ENCODE data around the gene RALGPS1. TPM values are rescaled to one million over a fixed set of nuclear protein-coding genes. Genes with fewer than 3 reads are reported as not detected.

RALGPS1 gene, protein sequence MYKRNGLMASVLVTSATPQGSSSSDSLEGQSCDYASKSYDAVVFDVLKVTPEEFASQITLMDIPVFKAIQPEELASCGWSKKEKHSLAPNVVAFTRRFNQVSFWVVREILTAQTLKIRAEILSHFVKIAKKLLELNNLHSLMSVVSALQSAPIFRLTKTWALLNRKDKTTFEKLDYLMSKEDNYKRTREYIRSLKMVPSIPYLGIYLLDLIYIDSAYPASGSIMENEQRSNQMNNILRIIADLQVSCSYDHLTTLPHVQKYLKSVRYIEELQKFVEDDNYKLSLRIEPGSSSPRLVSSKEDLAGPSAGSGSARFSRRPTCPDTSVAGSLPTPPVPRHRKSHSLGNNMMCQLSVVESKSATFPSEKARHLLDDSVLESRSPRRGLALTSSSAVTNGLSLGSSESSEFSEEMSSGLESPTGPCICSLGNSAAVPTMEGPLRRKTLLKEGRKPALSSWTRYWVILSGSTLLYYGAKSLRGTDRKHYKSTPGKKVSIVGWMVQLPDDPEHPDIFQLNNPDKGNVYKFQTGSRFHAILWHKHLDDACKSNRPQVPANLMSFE
- 1.8 TPM for polyA plus RNA-seq (2013)

DNA sequence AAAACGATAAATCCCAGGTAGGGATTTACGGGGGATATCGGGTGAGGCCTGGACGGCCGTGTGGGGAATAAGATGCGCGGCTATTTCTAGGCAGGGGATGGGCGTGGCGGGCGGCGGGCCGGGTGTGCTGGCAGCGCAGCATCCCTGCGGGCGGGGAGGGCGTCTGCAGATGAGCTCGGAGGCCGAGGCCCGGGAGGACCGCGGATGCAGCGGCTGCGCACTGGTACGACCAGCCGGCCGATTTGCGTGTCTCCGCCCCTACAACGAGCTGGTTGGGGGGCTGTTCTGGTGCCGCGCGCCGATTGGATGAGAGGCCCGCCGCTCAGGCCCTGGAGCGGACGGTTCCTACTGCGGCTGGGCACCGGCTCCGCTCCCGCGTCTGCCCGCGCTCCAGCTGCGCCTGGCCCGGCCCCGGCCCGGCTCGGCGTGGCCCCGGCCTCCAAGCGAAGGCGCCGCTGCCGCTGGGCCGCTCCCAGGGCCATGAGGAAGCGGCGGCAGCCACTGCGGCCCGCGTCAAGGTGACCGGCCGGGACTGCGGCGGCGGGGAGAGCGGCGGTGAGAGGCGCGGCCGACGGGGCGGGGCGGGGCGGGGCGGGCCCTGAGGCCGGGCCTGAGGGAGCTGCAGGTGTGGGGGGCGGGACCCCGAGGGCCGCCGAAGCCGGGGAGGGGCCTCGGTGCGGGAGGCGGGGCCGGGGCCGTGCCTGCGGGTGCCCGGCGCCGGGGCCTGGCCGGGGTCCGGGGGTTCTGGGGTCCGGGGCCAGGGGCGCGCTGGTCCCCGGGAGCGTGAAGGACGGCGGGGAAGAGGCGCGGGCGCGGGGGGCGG lies at the start of gene RALGPS1:
Gene RALGPS1 (plus strand): TSS at position 325 of the 823 bp plus-strand sequence. CDS start 47,508 bp downstream, outside the sequence.
- under 1% methylated on average over 80 of the region's 105 CpGs for WGBS (ENCODE audit: insufficient coverage)
- DNase-seq: peak; percentile 95 to 96 (median 95)
- H3K4me1 ChIP-seq (ENCODE audit: control extremely low read depth in 1 of 4, control insufficient read depth in 4 of 4, insufficient read depth in 4 of 4, low read length in 3 of 4): peaks cover 0 to 9% (median 6%) of the 10 kb centered on the region in 4 experiments
- ChIA-PET CTCF (interaction anchor here (1.4 to 2.7 kb wide), 2 partner anchors 12 to 20 kb away, joined by 3 to 10 read pairs; no protein-coding TSS in a partner anchor), POLR2A (no interaction called here)
- no peak within 1 kb of the TSS for H3K27ac ChIP-seq (ENCODE audit: insufficient read depth in 1 of 2, low read depth in 1 of 2, low read length in 2 of 2, poor library complexity in 1 of 2, severe bottlenecking in 2 of 2)
- H3K9me3 ChIP-seq (ENCODE audit: control extremely low read depth in 1 of 5, control insufficient read depth in 4 of 5, insufficient read depth in 2 of 5, low read depth in 1 of 5, low read length in 4 of 5): peaks cover 0 to 2% (median 0%) of the 10 kb centered on the region in 5 experiments
- H3K36me3 ChIP-seq (ENCODE audit: control insufficient read depth in 4 of 4, insufficient read depth in 4 of 4, low read length in 3 of 4): no peaks in the 10 kb centered on the region
- H3K4me3 ChIP-seq (ENCODE audit: control insufficient read depth in 1 of 7, extremely low read depth in 1 of 7, insufficient read depth in 4 of 7, low read depth in 2 of 7, low read length in 6 of 7): peak within 1 kb of the TSS; percentile 40 to 77 (median 51)
- peaks cover 0 to 16% (median 9%) of the 10 kb centered on the region in 5 experiments for H3K27me3 ChIP-seq (replicated peaks in 2 of 5; ENCODE audit: control insufficient read depth in 4 of 5, insufficient read depth in 5 of 5, low read length in 4 of 5)

DNA sequence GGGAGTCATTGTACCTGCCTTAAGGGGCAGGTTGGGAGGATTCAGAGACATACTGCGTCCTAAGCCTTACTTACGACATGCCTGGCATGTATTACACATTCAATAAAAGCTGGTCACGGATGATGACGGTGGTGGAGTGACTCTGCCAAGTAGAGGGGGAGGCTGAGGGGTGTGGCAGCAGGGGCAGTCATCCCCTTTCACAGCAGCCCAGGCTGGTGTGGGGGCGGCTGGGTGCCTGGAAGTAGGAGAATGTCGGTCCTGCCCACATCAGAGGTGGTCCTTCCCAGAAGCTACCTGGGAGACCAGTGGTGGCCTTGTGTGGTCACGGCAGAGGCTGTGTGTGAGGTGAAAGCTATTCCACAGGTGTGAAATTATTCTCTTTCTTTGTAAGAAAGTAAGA lies 45.2 kb upstream of the RALGPS1 start:
- Histone ChIP-seq H3K9me3 (ENCODE audit: control extremely low read depth in 1 of 5, control insufficient read depth in 4 of 5, insufficient read depth in 2 of 5, low read depth in 1 of 5, low read length in 4 of 5) (no peaks in the 10 kb centered on the region), H3K4me1 (ENCODE audit: control extremely low read depth in 1 of 4, control insufficient read depth in 4 of 4, insufficient read depth in 4 of 4, low read length in 3 of 4) (peaks cover 3 to 12% (median 8%) of the 10 kb centered on the region in 4 experiments), H3K27ac (ENCODE audit: insufficient read depth in 1 of 2, low read depth in 1 of 2, low read length in 2 of 2, poor library complexity in 1 of 2, severe bottlenecking in 2 of 2) (no peak overlapping the region), H3K4me3 (ENCODE audit: control insufficient read depth in 1 of 7, extremely low read depth in 1 of 7, insufficient read depth in 4 of 7, low read depth in 2 of 7, low read length in 6 of 7) (no peak overlapping the region), H3K27me3 (replicated peaks in 2 of 5; ENCODE audit: control insufficient read depth in 4 of 5, insufficient read depth in 5 of 5, low read length in 4 of 5) (no peaks in the 10 kb centered on the region), H3K36me3 (ENCODE audit: control insufficient read depth in 4 of 4, insufficient read depth in 4 of 4, low read length in 3 of 4) (peaks cover 0 to 38% (median 18%) of the 10 kb centered on the region in 4 experiments)
- POLR2A ChIA-PET: interaction anchor here (0.6 kb wide), 1 partner anchor 574 kb away, joined by 3 read pairs; no protein-coding TSS in a partner anchor
- no peak for DNase-seq
- WGBS (ENCODE audit: insufficient coverage): 100% methylated on average over 3 of the region's 7 CpGs
- CTCF ChIA-PET: interaction anchor here (1.1 kb wide), 1 partner anchor 10 kb away, joined by 3 read pairs; no protein-coding TSS in a partner anchor

DNA sequence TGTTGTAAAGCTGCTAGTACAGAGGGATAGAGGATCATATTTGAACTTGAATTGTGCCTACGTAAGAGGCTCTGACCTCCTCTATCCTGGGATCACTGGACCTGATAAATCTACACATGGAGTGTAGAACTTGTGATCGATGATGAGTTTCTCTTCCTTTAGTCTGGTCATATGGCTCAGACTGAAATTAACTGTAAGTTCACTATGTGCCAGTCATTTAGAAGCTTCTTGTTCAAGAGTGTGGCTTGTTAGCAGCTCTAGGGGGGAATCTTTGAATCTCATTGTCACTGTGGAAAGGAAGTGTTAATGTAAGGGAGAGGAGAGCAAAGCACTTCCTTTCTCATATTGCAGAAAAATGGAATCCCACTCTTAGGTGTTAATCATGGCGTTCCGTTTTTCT lies 42.1 kb upstream of the RALGPS1 start:
- 94% methylated on average over 2 of the region's 4 CpGs for WGBS (ENCODE audit: insufficient coverage)
- ChIA-PET CTCF (interaction anchor here (1.3 kb wide), 1 partner anchor 10 kb away, joined by 6 read pairs; no protein-coding TSS in a partner anchor), POLR2A (interaction anchor here (0.8 kb wide), 1 partner anchor 9 kb away, joined by 3 read pairs; no protein-coding TSS in a partner anchor)
- Histone ChIP-seq H3K4me3 (ENCODE audit: control insufficient read depth in 1 of 7, extremely low read depth in 1 of 7, insufficient read depth in 4 of 7, low read depth in 2 of 7, low read length in 6 of 7) (no peak overlapping the region), H3K4me1 (ENCODE audit: control extremely low read depth in 1 of 4, control insufficient read depth in 4 of 4, insufficient read depth in 4 of 4, low read length in 3 of 4) (peaks cover 3 to 18% (median 8%) of the 10 kb centered on the region in 4 experiments), H3K9me3 (ENCODE audit: control extremely low read depth in 1 of 5, control insufficient read depth in 4 of 5, insufficient read depth in 2 of 5, low read depth in 1 of 5, low read length in 4 of 5) (no peaks in the 10 kb centered on the region), H3K27ac (ENCODE audit: insufficient read depth in 1 of 2, low read depth in 1 of 2, low read length in 2 of 2, poor library complexity in 1 of 2, severe bottlenecking in 2 of 2) (peak overlapping the region in 1 of 2 experiments; percentile 12), H3K27me3 (replicated peaks in 2 of 5; ENCODE audit: control insufficient read depth in 4 of 5, insufficient read depth in 5 of 5, low read length in 4 of 5) (no peaks in the 10 kb centered on the region), H3K36me3 (ENCODE audit: control insufficient read depth in 4 of 4, insufficient read depth in 4 of 4, low read length in 3 of 4) (peaks cover 0 to 18% (median 5%) of the 10 kb centered on the region in 4 experiments)
- no peak for DNase-seq

DNA sequence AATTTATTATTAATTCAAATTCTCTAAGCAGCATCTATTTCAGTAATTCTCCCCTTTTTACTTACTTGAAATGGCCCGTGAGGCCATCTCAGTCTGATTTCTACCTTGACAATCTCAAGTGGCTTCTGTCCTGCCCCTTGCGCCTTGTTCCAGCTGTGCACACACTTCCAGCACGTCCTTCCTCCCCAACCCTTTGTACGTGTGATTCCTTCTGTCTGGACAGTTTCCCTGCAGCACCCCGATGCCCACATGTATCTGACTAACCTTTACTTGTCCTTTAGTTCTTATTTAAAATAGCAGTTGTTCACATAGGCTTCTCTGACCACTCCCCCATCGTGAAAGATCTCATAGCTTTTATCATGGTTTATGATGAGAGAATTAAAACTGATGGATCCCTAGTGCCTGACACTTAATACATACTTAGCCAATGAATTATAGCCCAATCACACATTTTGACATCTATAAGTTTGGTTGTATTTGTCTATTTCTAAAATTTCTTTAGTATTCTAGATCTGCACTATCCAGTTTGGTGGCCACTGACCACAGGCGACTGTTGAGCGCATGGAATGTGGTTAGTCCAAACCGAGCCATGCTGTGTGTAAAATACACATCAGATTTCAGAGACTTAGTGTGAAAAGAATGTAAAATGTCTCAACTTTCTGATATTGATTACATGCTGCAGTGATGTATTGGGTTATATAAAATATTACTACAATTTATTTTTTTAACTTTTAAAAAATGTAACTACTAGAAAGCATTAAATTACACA lies 39.9 kb upstream of the RALGPS1 start:
- 71% methylated on average over 5 of the region's 9 CpGs for WGBS (ENCODE audit: insufficient coverage)
- DNase-seq: peak in 1 of 3 donors; percentile 39
- POLR2A ChIA-PET: no interaction called here
- no peaks in the 10 kb centered on the region for H3K27me3 ChIP-seq (replicated peaks in 2 of 5; ENCODE audit: control insufficient read depth in 4 of 5, insufficient read depth in 5 of 5, low read length in 4 of 5)
- no peak overlapping the region for H3K27ac ChIP-seq (ENCODE audit: insufficient read depth in 1 of 2, low read depth in 1 of 2, low read length in 2 of 2, poor library complexity in 1 of 2, severe bottlenecking in 2 of 2)
- no peaks in the 10 kb centered on the region for H3K9me3 ChIP-seq (ENCODE audit: control extremely low read depth in 1 of 5, control insufficient read depth in 4 of 5, insufficient read depth in 2 of 5, low read depth in 1 of 5, low read length in 4 of 5)
- H3K4me3 ChIP-seq (ENCODE audit: control insufficient read depth in 1 of 7, extremely low read depth in 1 of 7, insufficient read depth in 4 of 7, low read depth in 2 of 7, low read length in 6 of 7): no peak overlapping the region
- peaks cover 0 to 12% (median 1%) of the 10 kb centered on the region in 4 experiments for H3K4me1 ChIP-seq (ENCODE audit: control extremely low read depth in 1 of 4, control insufficient read depth in 4 of 4, insufficient read depth in 4 of 4, low read length in 3 of 4)
- peaks cover 7 to 12% (median 9%) of the 10 kb centered on the region in 4 experiments for H3K36me3 ChIP-seq (ENCODE audit: control insufficient read depth in 4 of 4, insufficient read depth in 4 of 4, low read length in 3 of 4)
- CTCF ChIA-PET: no interaction called here

DNA sequence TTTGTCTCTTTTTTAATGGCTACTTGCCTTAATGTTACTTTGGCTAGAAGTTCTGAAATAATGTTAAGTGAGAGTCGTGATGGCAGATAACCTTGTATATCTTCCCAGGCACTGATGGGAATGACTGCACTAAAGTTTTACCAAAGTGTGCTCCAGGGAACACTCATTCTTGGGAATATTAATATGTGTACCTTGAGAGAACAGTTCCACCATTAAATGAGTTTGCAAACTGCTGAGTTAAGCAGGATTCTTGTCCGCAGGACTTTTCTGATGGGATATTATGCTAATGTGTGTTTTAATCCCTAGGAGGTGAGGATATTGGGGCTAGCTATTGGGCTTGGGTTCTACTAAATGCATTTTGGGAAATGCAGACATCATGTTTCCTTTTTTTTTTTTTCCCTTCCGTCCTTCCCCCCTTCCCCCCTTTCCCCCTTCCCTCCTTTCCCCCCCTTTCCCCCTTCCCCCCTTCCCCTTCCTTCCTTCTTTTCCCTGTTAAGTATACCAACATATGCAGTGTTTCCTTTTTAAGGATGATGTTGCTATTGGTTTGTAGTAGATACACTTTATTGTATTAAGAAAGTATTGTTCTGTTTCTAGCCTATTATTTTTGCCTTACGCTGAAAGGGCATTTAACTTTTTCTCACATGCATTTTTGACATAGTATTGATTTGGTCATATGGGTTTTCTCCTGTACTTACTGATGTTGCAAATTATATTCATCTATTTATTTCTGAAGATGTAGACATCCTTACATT lies 38.6 kb upstream of the RALGPS1 start:
- H3K36me3 ChIP-seq (ENCODE audit: control insufficient read depth in 4 of 4, insufficient read depth in 4 of 4, low read length in 3 of 4): peaks cover 17 to 24% (median 21%) of the 10 kb centered on the region in 4 experiments
- H3K4me3 ChIP-seq (ENCODE audit: control insufficient read depth in 1 of 7, extremely low read depth in 1 of 7, insufficient read depth in 4 of 7, low read depth in 2 of 7, low read length in 6 of 7): no peak overlapping the region
- WGBS (ENCODE audit: insufficient coverage): no CpG with 5 or more reads among the region's 4 CpGs
- peak in 2 of 3 donors; percentile 57 to 59 for DNase-seq
- ChIA-PET CTCF (no interaction called here), POLR2A (no interaction called here)
- no peaks in the 10 kb centered on the region for H3K27me3 ChIP-seq (replicated peaks in 2 of 5; ENCODE audit: control insufficient read depth in 4 of 5, insufficient read depth in 5 of 5, low read length in 4 of 5)
- H3K9me3 ChIP-seq (ENCODE audit: control extremely low read depth in 1 of 5, control insufficient read depth in 4 of 5, insufficient read depth in 2 of 5, low read depth in 1 of 5, low read length in 4 of 5): no peaks in the 10 kb centered on the region
- H3K4me1 ChIP-seq (ENCODE audit: control extremely low read depth in 1 of 4, control insufficient read depth in 4 of 4, insufficient read depth in 4 of 4, low read length in 3 of 4): peaks cover 0 to 12% (median 1%) of the 10 kb centered on the region in 4 experiments
- no peak overlapping the region for H3K27ac ChIP-seq (ENCODE audit: insufficient read depth in 1 of 2, low read depth in 1 of 2, low read length in 2 of 2, poor library complexity in 1 of 2, severe bottlenecking in 2 of 2)

DNA sequence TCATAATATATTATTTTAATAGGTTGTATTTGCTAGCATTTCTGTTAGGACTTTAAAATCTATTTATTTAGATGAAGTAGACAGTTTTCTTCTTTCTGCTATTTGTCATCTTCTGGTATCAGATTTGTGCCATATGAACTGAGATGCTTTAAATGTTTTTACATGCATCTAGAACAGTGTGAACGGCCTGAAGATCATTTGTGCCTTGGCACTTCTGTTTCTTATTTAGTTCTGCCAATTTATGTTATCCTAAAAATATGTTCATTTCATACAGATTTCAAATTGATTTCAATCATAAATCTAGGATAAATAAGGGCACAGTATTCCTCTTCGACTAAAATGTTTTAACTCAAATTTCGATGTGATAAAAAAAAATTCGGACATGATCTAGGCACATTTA lies 38.1 kb upstream of the RALGPS1 start:
- no peaks in the 10 kb centered on the region for H3K9me3 ChIP-seq (ENCODE audit: control extremely low read depth in 1 of 5, control insufficient read depth in 4 of 5, insufficient read depth in 2 of 5, low read depth in 1 of 5, low read length in 4 of 5)
- peaks cover 19 to 29% (median 24%) of the 10 kb centered on the region in 4 experiments for H3K36me3 ChIP-seq (ENCODE audit: control insufficient read depth in 4 of 4, insufficient read depth in 4 of 4, low read length in 3 of 4)
- no peak overlapping the region for H3K4me3 ChIP-seq (ENCODE audit: control insufficient read depth in 1 of 7, extremely low read depth in 1 of 7, insufficient read depth in 4 of 7, low read depth in 2 of 7, low read length in 6 of 7)
- no peaks in the 10 kb centered on the region for H3K27me3 ChIP-seq (replicated peaks in 2 of 5; ENCODE audit: control insufficient read depth in 4 of 5, insufficient read depth in 5 of 5, low read length in 4 of 5)
- peaks cover 0 to 12% (median 1%) of the 10 kb centered on the region in 4 experiments for H3K4me1 ChIP-seq (ENCODE audit: control extremely low read depth in 1 of 4, control insufficient read depth in 4 of 4, insufficient read depth in 4 of 4, low read length in 3 of 4)
- CTCF ChIA-PET: no interaction called here
- POLR2A ChIA-PET: no interaction called here
- H3K27ac ChIP-seq (ENCODE audit: insufficient read depth in 1 of 2, low read depth in 1 of 2, low read length in 2 of 2, poor library complexity in 1 of 2, severe bottlenecking in 2 of 2): no peak overlapping the region
- 100% methylated on average over 1 of the region's 4 CpGs for WGBS (ENCODE audit: insufficient coverage)
- no peak for DNase-seq
